NCI-H748 (cell line): ENCODE data around the gene FAM89B.

Source experiments
- DNase-seq: peaks from one replicate; lab custom pipeline; 2025; ENCODE audit not compliant: unreplicated experiment; lab: John Stamatoyannopoulos, UW

FAM89B gene

DNA sequence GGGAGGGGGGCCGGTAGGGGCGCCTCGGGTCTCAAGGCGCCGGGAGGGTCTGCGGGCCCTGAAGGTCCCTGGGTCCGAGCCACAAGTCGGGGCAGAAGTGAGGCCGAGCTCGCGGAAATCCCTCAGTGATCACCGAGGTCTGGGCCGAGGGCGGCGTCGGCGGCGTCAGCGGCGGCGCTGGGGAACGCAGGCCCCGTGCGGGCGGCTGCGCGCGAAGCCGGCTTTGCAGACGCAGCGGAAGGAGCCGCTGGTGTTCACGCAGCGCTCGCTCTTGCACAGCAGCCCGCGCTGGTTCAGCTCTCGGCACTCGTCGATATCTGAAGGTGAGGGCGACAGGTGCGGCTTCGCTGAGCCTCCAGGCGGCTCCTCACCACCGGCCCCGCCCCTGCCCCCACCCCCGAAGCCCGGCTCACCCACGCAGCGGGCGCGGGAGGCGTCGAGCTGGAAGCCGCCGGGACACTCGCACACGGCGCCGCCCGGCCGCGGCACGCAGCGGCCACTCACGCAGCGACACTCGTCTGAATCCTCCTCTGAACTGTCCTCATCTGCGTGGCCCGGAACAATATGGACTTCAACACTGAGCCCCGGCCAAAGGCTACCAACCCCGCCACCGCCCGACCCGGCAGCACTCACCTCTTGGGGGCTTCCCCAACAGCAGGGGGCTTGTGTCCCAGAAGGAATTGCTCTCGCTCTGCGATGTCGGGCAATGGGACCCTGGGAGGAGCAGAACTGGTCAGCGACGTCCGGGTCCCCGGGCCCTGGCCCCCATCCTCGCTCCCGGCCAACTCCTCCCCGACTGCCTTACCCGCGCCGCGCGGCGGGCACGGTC is 33.2 kb upstream of the FAM89B start:
- peak; percentile 85 for DNase-seq

DNA sequence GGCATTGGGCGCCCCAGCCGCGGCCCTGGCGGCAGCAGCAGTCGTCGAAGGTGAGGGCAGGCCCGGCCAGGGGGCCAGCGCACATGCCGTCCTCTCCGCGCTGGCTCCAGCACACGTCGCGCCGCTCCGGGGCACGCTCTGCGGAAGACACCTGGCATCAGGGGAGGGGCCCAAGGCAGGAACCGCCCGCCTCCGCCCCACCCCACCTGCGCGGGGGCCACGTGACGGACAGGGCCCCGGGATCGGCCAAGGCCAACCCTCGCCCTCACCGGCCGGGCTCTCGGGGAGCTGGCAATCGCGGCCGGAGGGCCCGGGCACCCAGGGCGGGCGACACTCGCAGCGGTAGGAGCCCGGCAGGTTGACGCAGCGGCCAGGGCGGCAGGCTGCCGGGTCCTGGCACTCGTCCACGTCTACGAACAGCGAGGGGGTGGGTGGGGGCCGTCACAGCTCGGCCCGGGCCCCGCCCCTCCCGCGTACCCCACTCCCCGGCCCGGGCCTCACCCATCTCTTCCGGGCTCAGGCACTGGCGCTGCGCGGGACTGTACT is 32.5 kb upstream of the FAM89B start:
- peak; percentile 83 for DNase-seq

DNA sequence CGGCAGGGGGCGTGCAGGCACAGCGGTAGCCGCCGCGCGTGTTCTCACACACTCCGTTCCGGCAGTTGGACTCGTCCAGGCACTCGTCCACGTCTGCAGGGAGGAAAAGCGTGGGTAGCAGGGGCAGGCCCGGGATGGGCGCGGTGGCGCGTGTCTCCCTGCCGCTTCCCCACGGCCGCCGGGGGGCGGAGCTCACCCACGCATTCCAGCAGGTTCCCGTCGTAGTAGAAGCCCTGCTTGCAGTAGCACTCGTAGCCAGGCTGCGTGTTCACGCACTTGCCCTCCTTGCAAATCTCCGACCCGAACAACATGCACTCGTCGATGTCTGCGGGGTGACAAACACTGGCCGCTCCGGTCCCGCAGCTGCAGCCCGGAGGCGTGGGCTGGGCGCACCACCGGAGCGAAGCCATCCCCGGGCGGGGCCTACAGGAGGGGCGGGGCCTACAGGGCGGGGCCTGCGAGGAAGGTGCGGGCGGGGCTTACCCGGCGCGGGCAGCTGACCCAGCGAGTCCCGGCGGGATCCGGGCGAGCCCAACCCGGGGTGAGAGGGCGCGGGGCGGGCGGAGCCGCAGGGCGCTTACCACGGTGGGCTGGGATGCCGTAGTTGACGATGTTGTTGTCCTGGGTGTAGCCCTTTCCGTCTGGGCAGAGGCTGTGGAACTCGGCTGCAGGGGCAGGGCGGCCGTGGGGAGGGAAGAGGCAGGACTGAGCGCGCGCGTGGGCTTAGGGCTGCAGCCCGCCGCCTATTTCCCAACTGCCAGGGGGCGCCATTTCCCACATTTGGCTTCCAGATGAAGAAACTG is 31.8 kb upstream of the FAM89B start:
- peak; percentile 90 for DNase-seq

DNA sequence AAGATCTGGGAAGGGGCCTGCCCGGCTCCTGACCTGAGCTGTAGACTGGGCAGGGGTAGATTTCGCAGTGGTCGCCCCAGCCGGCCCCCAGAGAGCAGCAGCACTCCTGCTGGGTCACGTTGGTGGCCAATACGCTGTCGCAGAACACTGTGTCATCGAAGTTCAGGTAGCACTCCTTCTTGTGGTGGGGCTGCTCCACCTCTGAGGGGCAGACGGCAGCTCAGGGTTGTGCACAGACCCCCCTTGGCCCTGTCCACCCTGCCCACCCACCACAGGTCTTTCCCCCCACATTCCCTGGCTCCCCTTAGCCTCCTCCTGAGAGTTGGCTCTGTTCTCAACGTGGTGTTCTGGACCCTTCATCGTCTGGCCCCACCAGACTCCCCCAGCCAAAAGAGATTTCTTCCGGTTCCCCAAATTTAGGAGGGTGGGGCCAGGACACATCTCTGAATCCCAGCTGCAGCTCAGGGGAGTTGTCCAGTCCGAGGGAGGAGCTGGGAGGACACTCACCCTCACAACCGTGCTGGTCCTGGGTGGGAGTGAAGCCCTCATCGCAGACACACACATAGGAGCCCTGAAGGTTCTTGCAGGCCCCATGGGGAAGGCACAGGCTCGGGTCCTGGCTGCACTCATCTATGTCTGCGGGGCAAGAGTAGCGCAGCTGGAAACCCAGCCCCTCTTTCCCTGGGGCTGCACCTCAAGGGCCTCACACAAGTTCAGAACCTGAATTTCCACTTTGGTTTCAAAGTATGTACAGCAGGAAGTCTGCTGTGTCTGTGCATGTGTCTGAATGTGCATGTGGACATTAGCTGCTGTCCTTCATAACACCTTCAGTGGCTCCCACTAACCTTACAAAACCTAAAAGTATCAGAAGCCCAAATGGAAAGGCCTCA is 31.0 kb upstream of the FAM89B start:
- no peak for DNase-seq

DNA sequence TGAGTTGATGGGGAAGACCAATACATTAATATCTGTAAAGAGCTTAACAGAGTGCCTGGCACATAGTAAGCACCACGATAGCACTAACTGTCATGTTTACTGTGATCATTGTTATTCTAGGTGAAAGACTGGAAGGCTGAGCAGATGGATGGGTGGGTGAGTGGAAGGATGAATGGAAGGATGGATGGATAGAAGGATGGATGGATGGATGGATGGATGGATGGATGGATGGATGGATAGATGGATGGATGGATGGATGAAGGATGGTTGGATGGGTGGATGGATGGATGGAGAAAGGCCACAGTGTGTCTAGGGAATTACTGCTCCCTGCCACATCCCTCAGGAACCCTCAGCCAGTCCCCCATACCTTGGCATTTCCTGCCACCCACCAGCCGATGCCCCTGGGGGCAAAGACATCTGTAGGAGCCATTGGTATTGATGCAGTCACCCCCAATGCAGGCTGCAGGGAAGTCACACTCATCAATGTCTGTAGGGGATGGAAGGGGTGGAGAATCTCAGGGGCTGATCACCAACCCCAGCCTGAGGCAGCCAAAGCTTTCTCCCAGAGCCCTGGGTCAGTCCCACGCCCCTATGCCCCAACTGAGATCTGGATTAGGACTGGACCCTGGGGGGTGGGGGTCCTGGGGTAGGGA is 29.5 kb upstream of the FAM89B start:
- no peak for DNase-seq

DNA sequence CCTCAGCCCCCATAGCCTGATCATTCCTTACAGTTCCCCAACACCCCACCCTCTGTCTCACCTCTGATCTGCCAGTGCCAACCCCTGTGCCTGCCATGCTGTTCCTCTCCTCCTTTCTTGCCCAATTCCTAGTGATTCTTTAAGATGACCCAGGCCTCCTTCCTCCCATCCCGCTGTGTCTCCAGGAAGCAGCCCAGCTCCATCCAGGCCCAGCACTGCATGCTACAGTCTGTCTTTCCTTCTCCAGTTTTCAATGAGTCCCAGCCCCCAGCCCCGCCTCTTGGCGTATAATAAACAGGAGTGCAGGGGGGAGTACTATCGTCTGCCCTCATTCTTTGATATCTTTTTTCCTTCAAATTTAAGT is 26.5 kb upstream of the FAM89B start:
- DNase-seq = peak; percentile 43

DNA sequence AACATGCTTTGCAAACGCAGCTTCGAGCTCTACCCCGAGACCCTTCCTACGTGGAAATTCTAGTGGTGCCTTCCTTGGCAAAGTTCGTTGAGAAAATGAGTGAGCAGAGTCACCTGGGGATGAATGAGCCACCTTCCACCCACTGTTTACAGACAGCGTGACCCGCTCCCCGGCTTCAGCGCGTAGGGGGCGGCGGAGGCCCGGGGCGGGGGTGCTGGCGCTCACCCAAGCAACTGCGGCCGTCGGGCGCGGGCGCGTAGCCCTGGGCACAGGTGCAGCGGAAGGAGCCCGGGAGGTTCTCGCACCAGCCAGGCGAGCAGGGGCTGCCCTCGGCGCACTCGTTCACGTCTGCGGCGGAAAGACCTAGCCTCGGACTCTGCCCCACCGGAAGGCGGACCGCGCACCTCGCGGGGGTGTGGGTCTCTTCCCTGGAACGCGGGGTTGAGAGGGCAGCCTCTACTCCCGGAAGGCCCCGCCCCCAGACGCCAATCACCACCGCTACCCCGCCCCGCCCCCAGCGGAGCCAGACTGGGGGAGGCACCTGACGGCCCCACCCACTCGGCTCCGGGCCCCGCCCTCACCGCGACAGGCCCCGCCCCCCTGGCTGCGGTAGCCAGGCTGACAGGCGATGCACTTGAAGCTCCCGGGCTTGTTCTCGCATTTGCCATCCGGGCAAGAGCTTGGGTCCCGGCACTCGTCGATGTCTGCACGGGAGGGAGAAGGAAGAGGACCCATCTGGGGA is 25.9 kb upstream of the FAM89B start:
- peak; percentile 88 for DNase-seq

DNA sequence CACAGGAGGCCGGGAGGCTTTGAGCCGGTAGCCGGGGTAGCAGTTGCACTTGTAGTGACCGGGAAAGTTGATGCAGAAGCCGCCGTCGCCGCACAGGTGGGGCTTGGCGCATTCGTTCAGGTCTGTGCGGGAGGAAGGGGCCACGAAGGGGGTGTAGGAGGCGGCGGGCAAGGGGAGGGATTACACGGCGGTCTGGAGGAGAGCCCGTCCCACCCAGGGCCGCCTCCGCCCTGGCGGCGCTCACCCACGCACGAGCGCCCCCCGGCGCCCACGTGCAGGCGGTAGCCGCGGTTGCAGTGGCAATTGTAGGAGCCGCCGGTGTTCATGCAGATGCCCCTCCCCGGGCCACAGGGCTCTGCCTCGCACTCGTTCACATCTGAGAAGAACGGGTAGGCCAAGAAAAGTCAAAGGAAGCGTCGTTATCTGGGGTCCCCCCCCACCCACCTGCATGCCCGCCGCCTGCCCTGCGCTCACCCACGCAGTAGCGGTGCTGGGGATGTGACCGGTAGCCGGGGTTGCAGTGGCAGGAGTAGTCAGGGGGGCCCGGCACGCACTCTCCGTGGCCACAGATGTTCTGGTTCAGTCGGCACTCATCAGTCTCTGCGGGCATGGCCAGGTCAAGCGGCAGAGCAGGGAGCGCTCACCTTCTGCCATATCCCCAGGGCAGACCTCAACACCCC is 24.8 kb upstream of the FAM89B start:
- no peak for DNase-seq

DNA sequence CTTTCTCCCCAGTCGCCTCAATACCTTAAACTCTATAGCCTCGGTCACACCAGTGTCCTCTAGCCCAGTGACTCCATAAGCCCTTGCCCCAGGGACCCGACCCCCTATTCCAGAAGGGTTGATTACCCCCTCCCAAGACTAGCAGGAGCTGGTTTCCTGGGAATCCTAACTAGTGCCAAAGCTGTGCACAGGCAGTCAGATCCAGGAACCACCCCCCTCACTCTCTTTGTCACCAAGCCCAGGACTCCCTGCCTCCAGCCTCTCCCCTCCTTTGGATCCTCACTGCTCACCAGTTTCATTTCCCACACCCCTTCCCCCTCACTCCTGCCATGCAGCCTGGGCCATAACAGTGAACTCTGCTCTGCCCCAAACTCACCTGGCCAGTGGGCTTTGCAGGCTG is 23.9 kb upstream of the FAM89B start:
- DNase-seq = no peak

DNA sequence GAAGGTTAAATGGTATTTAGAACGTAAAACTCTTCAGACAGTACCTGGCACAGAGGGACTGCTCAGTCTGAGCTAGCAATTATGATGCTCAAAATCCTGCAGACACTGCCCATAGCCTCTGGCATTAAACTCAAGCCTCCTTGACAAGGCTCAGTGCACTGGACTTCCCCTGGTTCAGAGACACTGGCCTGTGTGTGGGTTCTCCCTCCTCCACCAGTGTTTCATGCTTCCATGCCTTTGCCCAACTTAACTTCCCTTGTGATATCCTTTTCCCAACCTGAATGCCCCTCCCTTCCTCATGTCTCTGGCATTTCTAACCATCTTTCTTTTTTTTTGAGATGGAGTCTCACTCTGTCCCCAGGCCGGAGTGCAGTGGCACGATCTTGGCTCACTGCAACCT is 23.2 kb upstream of the FAM89B start:
- DNase-seq = no peak

DNA sequence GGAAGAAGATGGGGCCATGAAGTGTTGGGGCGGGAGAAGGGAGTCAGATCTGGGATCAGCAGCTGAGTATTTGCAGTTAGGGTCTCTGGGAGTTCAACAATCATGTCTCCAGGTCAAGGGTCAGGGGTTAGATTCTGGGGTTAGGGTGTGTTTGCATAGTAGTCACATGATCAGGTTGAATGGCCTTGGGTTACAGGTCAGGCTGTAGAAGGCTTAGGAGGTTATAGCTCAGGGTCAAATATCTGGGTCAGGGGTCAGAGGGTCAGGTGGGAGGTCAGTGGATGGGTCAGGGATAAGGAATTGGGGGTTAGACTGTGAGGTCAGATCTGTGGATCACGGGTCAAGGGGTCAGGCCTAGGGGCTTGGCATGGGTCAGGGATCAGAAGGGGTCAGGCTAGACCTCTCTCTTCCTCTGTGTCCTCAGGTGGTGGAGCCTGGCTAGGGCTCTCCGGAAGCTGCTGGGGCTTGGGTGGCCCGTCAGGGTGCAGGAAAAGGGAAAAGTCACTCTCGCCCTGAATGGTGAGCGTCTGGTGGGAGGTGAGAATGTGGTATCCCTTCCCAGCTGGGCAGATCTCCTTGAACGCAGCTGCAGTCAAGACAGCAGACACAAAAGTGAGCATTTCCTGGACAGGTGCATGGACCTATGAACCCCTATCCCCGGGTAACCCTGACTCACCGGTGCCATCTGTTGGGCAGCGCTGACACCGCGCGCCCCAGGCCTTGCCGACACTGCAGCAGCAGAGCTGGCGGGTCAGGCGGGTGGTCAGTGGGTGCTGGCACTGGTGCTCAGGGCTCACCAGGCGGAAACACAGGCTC is 20.6 kb upstream of the FAM89B start:
- DNase-seq = peak; percentile 88

DNA sequence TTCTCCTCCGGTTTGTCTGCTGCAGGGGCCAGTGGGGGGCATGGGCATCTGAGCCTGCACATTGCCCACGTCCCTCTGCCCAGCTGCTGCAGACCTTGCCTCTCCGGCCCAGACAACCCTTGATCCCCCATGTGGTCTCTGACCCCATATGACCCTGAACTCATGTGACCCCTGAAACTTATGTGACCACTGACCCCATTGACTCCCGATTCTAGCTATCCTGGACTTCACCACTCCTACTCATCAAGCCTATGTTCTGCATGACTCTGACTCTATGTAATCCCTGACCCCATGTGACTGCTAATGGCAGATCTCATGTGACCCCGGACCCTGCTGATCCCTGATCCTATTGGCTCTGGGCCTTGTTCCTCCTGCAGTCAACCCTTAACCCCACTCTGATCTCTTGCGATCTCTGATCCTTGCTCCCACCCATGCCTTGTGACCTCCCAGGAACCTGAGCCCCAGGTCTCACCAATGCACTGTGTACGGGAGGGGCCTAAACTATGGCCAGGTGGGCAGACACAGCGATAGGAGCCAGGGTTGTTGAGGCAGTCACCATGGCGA is 19.9 kb upstream of the FAM89B start:
- DNase-seq = peak; percentile 23

DNA sequence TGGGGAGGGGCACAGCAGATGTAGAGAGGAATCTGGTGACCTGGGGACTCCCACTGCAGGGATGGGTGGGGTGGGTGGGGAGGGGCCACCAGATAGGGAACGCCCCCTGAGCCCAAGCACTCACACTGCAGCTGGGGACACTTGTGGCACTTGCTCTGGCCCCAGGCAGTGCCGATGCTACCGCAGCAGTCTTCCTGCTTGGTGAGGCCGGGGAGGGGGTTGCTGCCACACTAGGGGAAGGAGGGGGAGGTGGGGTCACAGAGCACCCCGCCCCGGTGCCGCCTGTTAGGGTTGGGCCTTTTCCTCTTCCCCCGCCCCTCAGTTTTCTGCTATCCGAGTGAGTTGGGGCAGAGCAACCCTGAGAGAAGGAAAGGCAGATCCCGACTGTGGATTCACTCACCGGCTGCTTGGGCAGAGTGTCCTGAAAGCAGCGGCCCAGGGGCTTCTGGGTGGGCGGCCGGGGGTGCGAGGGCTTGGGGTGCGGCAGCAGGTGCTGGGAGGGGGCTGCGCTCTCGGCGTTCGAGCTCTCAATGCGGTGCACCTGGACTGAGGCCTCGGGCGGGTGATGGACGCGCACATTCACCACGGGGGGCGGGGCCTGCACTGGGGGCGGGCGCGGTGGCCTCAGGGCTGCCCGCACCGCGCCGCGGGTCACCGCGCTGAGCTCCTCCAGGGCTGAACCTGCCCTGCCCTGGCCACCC is 18.9 kb upstream of the FAM89B start:
- DNase-seq = no peak

DNA sequence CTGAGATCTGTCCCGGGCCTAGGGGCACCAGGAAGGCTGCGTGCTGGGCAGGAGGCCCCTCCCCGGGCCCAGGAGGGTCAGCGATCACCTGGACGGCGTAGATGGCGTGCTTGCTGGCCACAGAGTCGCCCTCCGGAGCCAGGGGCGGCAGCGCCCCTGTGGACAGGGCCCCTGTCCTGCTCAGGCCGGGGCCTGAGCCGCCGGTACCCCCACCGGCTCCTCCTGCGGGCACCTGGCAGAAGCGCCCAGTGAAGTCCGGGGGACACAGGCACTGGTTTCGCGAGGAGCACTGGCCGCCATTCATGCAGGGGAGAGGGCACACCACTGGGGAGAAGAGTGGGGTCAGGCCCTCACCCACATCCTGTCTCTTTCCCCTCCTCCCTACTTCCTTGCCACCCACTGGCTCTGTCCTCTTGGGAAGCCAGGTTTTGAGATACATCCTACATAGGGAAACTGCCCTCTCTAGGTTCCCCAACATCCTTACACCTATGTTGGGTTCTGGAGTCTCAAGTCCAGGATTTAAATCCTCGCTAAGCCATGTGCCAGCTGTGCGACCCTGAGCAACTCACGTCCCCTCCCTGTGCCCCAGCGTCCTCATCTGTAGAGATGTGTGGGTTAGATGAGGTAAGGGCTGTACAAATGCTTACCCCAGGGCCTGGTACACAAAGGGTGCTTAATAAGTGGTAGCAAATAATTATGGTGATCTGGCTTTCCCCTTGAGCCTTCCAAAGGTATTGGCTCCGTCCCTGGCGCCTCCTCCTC is 18.1 kb upstream of the FAM89B start:
- DNase-seq = no peak

DNA sequence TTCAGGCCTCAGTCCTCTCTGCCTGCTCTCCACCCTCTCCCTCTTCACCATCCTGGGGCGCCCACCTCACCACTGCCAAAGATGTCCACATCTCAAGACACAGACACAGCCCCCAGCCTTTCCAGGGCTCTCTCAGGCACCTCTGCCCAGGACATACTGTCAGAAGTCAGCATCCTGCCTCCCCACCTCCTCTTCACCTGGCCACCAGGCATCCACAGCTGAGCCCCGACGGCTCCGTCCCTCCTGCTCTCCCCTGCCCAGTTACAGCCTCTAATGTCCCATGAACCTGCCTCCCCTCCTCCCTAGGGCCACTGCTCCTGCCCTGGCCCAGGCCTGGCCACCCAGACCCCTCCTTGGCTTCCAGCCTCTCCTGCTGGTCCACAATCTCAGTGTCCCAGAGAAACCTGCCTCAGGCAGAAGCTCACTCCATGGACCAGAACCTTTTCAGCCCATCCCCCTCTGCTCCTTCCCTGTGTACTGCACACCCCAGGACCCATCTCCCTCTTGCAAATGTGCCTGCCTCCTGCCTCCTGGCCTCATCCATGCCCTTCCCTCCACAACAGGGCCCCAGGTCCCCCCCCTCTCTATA is 17.4 kb upstream of the FAM89B start:
- no peak for DNase-seq

DNA sequence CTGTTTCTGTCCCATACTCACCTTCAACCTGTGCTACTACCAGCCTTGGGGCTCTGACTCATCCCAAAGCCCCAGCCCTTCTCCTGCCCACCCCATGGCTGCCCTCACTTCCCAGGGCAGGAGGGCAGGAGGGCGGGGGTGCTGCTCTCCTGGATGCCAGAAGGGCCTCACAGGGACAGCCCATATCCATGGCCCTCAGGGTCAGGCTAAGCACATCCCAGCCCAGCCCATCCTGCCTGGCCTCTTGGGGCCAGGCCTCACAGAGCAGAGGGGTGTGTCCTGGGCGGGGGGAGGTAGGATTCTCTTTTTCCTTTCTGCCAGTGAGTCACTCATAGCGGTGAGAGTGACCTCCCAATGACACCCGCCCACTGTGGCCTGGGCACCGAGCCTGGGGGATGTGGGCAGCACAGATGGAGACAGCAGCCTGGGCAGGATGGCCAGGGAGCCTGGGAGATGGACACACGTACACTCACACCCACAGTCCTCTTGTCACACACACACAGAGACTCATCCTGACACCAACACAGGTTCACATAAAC is 16.6 kb upstream of the FAM89B start:
- DNase-seq = no peak
